Measurements from ENCODE around the gene TRPM1. TPM values are rescaled to one million over a fixed set of nuclear protein-coding genes. Genes with fewer than 3 reads are reported as not detected.

The TRPM1 gene
- total RNA-seq, 1 donor from 2014 or later, result not detected

GRCh38 chr15:31012455-31012854, 89.1 kb downstream of the TRPM1 start:
- ATAC-seq, result no peak
- H3K27ac ChIP-seq, result no peak overlapping the region

GRCh38 chr15:31010036-31010435, 91.5 kb downstream of the TRPM1 start:
- Histone ChIP-seq H3K36me3 (no peaks in the 10 kb centered on the region), H3K27me3 (ENCODE audit: low read depth) (no peaks in the 10 kb centered on the region), H3K4me1 (peaks cover 8% of the 10 kb centered on the region), H3K27ac (no peak overlapping the region), H3K9me3 (peaks cover 9% of the 10 kb centered on the region), H3K4me3 (no peak overlapping the region)
- intact Hi-C loops (cut with DNase I), result no loop called here
- ATAC-seq (no peak), DNase-seq (no peak)
- TF ChIP-seq CTCF (IDR thresholded peaks at IDR 0.05), result no peak

More at GRCh38 chr15:31012455-31012854, 89.1 kb downstream of the TRPM1 start:
- DNase-seq, result no peak
- intact Hi-C loops (cut with DNase I), result no loop called here
- H3K4me1 ChIP-seq, result peaks cover 8% of the 10 kb centered on the region
- peaks cover 9% of the 10 kb centered on the region for H3K9me3 ChIP-seq
- no peak for TF ChIP-seq CTCF (IDR thresholded peaks at IDR 0.05)
- no peaks in the 10 kb centered on the region for H3K36me3 ChIP-seq
- H3K27me3 ChIP-seq (ENCODE audit: low read depth), result no peaks in the 10 kb centered on the region
- H3K4me3 ChIP-seq, result no peak overlapping the region

GRCh38 chr15:31005660-31006059, 95.9 kb downstream of the TRPM1 start:
- Histone ChIP-seq H3K4me3 (no peak overlapping the region), H3K27ac (no peak overlapping the region), H3K36me3 (no peaks in the 10 kb centered on the region), H3K4me1 (peaks cover 6% of the 10 kb centered on the region), H3K9me3 (no peaks in the 10 kb centered on the region), H3K27me3 (ENCODE audit: low read depth) (no peaks in the 10 kb centered on the region)
- TF ChIP-seq CTCF (IDR thresholded peaks at IDR 0.05), result no peak
- intact Hi-C loops (cut with DNase I), result no loop called here
- ATAC-seq, result no peak
- no peak for DNase-seq

DNA sequence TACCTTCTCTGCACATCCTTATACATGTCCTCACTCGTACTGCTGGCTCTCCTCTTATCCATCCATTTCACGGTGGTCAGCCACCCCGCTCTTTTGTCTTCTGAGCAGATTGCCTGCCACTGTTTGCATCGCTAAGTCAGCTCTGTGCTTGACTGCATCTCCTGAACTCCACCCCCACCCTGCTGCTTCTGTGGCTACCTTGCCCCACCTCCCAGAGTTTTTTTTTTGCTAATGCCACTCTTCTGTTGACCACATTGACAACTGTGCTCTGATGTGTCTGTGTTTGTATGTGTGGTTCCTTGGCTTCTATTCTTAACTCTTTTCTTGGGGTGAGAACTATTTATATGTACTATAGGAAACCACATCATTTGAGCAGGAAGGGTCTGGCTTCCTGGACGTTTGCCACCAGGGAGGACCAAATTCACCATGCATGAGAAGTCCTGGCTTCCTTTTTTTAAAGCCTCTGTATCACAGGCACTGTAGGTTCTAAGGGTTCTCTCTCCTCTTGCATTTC, 97.2 kb downstream of the TRPM1 start:
- intact Hi-C loops (cut with DNase I), result no loop called here
- no peaks in the 10 kb centered on the region for H3K27me3 ChIP-seq (ENCODE audit: low read depth)
- H3K4me1 ChIP-seq, result peaks cover 6% of the 10 kb centered on the region
- TF ChIP-seq CTCF (IDR thresholded peaks at IDR 0.05), result no peak
- H3K27ac ChIP-seq, result no peak overlapping the region
- H3K36me3 ChIP-seq, result no peaks in the 10 kb centered on the region
- no peak overlapping the region for H3K4me3 ChIP-seq
- no peaks in the 10 kb centered on the region for H3K9me3 ChIP-seq
- DNase-seq (no peak), ATAC-seq (peak; percentile 11 to 75)

DNA sequence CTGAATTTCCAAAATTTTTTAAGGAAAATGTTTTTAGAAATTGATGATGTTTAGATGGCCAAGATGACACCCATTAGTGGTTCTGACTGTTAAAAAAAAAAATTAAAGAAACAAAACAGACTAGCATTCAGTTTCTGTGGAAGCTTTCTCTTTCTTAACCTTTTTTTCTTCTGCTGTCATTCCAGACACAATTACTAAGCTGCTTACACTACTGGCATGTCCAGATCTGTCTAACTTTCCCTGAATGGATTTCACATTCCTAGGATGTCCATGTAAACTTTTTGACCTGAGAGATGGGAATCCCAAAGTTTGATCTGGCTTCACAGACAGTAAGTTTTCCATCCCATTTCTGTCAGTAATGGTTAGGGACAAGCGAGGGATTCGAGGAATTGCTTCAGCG, 99.8 kb downstream of the TRPM1 start:
- Histone ChIP-seq H3K4me1 (peaks cover 6% of the 10 kb centered on the region), H3K27me3 (ENCODE audit: low read depth) (no peaks in the 10 kb centered on the region), H3K4me3 (no peak overlapping the region), H3K9me3 (no peaks in the 10 kb centered on the region), H3K36me3 (no peaks in the 10 kb centered on the region), H3K27ac (no peak overlapping the region)
- TF ChIP-seq CTCF (IDR thresholded peaks at IDR 0.05), result no peak
- ATAC-seq, result no peak
- intact Hi-C loops (cut with DNase I), result no loop called here
- no peak for DNase-seq

Measured in lower lobe of right lung (tissue), 2 donors.